Measurements from ENCODE around the gene POLR2I.
"Not testable (repeated sequence)": the region's sequence is repeated elsewhere in the genome, so short reads cannot be mapped to it uniquely, and the experiment has no call there.

POLR2I gene

GRCh38 chr19:36131221-36131620 lies 16.5 kb upstream of the POLR2I start:
- DNase-seq = not testable (repeated sequence)

- DNase-seq = peak in 1 of 2 experiments; percentile 39
These were observed 13.7 kb upstream of the POLR2I start for GRCh38 chr19:36128392-36128736.

- no peak for DNase-seq
These were observed 10.9 kb upstream of the POLR2I start for GRCh38 chr19:36125557-36125956.

GRCh38 chr19:36121486-36122124 lies 6.9 kb upstream of the POLR2I start:
- no peak for DNase-seq

- no peak for DNase-seq
These were observed 6.3 kb upstream of the POLR2I start for GRCh38 chr19:36120984-36121358.

- no peak for DNase-seq
These were observed 5.7 kb upstream of the POLR2I start for GRCh38 chr19:36120092-36120983.

GRCh38 chr19:36116344-36116637 lies 1.6 kb upstream of the POLR2I start:
- no peak for DNase-seq

GRCh38 chr19:36115453-36116343 lies 1.0 kb upstream of the POLR2I start, which contains the start of gene TBCB:
TSS of gene TBCB (plus strand) at chr19:36115468. CDS start at chr19:36115561, 93 bp downstream.
- peak in 1 of 2 experiments; percentile 82 for DNase-seq

- peak in 1 of 2 experiments; percentile 15 for DNase-seq
These were observed 568 bp downstream of the POLR2I start for GRCh38 chr19:36113894-36114720.

GRCh38 chr19:36113425-36113824 lies 1.2 kb downstream of the POLR2I start:
- no peak for DNase-seq

GRCh38 chr19:36112678-36113077 lies 2.0 kb downstream of the POLR2I start:
- DNase-seq = no peak

GRCh38 chr19:36111200-36111539 lies 3.5 kb downstream of the POLR2I start:
- no peak for DNase-seq

GRCh38 chr19:36110487-36111199 lies 4.0 kb downstream of the POLR2I start, which contains the start of gene OVOL3:
TSS of gene OVOL3 (plus strand) at chr19:36111143. CDS start at chr19:36111203, 60 bp downstream.
- no peak for DNase-seq

- no peak for DNase-seq
These were observed 6.0 kb downstream of the POLR2I start for GRCh38 chr19:36108684-36109083.

- no peak for DNase-seq
These were observed 7.7 kb downstream of the POLR2I start for GRCh38 chr19:36106991-36107390.

- DNase-seq = no peak
These were observed 8.2 kb downstream of the POLR2I start for GRCh38 chr19:36106441-36106840.

- no peak for DNase-seq
These were observed 10.7 kb downstream of the POLR2I start for GRCh38 chr19:36103842-36104552.

GRCh38 chr19:36103040-36103626 lies 11.5 kb downstream of the POLR2I start:
- no peak for DNase-seq

GRCh38 chr19:36101550-36102327 lies 12.9 kb downstream of the POLR2I start:
- DNase-seq = no peak

- DNase-seq = no peak
These were observed 14.2 kb downstream of the POLR2I start for GRCh38 chr19:36100476-36100875.

All from NCI-H1930 (cell line).